ENCODE measurements around the gene CSPG4. TPM values are rescaled to one million over a fixed set of nuclear protein-coding genes. Genes with fewer than 3 reads are reported as not detected.
"Not testable (repeated sequence)": the region's sequence is repeated elsewhere in the genome, so short reads cannot be mapped to it uniquely, and the experiment has no call there.

CSPG4 gene
- total and polyA plus RNA-seq, 2 donors (not counting 1 experiment from before 2014, with no cell fraction given), result 0.03 to 0.15 TPM

- POLR2A ChIA-PET, result no interaction called here
- Histone ChIP-seq H4K20me1 (ENCODE audit: control insufficient read depth, insufficient read depth, low read length, poor library complexity, severe bottlenecking) (no peaks in the 10 kb centered on the region), H3K79me2 (ENCODE audit: control insufficient read depth, insufficient read depth, low read length) (no peaks in the 10 kb centered on the region), H2AFZ (ENCODE audit: insufficient read depth, low read depth, low read length, poor library complexity, severe bottlenecking) (no peak overlapping the region), H3K9ac (ENCODE audit: low read length) (no peak overlapping the region), H3K27ac (ENCODE audit: low read length in 2 of 2) (no peak overlapping the region), H3K4me2 (replicated peaks; ENCODE audit: low read depth, low read length, poor library complexity, severe bottlenecking) (no peak overlapping the region), H3K9me3 (ENCODE audit: control extremely low read depth in 1 of 3, control insufficient read depth in 2 of 3, insufficient read depth in 1 of 3, low read length in 2 of 3) (no peaks in the 10 kb centered on the region), H3K4me1 (ENCODE audit: control insufficient read depth in 2 of 2, insufficient read depth in 2 of 2, low read length in 2 of 2) (peaks cover 5 to 6% of the 10 kb centered on the region in 2 donors), H3K27me3 (replicated peaks in 1 of 4; ENCODE audit: control extremely low read depth in 1 of 4, control insufficient read depth in 3 of 4, insufficient read depth in 4 of 4, low read length in 3 of 4) (peaks cover 0 to 20% (median 9%) of the 10 kb centered on the region in 4 experiments), H3K36me3 (replicated peaks in 1 of 2; ENCODE audit: control extremely low read depth in 1 of 2, control insufficient read depth in 1 of 2, extremely low read depth in 1 of 2, insufficient read depth in 2 of 2, low read length in 1 of 2) (no peaks in the 10 kb centered on the region), H3K4me3 (ENCODE audit: control extremely low read depth in 1 of 5, extremely low read depth in 1 of 5, insufficient read depth in 1 of 5, low read depth in 2 of 5, low read length in 4 of 5) (no peak overlapping the region)
- DNase-seq (no peak), ATAC-seq (ENCODE audit: low read depth) (no peak)
- no peak overlapping the region for H3K4me3 Mint-ChIP-seq
- intact Hi-C loops (cut with micrococcal nuclease), result no loop called here
- WGBS (ENCODE audit: insufficient coverage), result 66% methylated on average over 9 of the region's 9 CpGs
- no peaks in the 10 kb centered on the region for H3K4me1 Mint-ChIP-seq
- no peaks in the 10 kb centered on the region for H3K9me3 Mint-ChIP-seq (ENCODE audit: insufficient read depth)
- TF ChIP-seq EZH2 (IDR thresholded peaks at IDR 0.05; ENCODE audit: borderline replicate concordance, insufficient read depth, low read depth, low read length, poor library complexity, severe bottlenecking) (no peak), CTCF (IDR thresholded peaks at IDR 0.05) (no peak)
- CTCF ChIA-PET, result interaction anchor here (0.8 to 1.4 kb wide), 4 partner anchors 11 to 425 kb away, joined by 3 to 4 read pairs (median 4); a partner anchor contains a TSS
- H3K27me3 Mint-ChIP-seq, result peaks cover 16% of the 10 kb centered on the region
- no peak overlapping the region for H3K27ac Mint-ChIP-seq
Measured at GRCh38 chr15:75713338-75713895, 769 bp upstream of the CSPG4 start.

- DNase-seq; intact Hi-C loops (cut with micrococcal nuclease); H3K36me3 ChIP-seq (replicated peaks in 1 of 2; ENCODE audit: control extremely low read depth in 1 of 2, control insufficient read depth in 1 of 2, extremely low read depth in 1 of 2, insufficient read depth in 2 of 2, low read length in 1 of 2); H3K79me2 ChIP-seq (ENCODE audit: control insufficient read depth, insufficient read depth, low read length); H3K4me1 ChIP-seq (ENCODE audit: control insufficient read depth in 2 of 2, insufficient read depth in 2 of 2, low read length in 2 of 2); H3K27ac Mint-ChIP-seq; CTCF ChIA-PET; H3K4me3 ChIP-seq (ENCODE audit: control extremely low read depth in 1 of 5, extremely low read depth in 1 of 5, insufficient read depth in 1 of 5, low read depth in 2 of 5, low read length in 4 of 5); H4K20me1 ChIP-seq (ENCODE audit: control insufficient read depth, insufficient read depth, low read length, poor library complexity, severe bottlenecking); H3K27ac ChIP-seq (ENCODE audit: low read length in 2 of 2); POLR2A ChIA-PET; H3K4me1 Mint-ChIP-seq; H3K9me3 ChIP-seq (ENCODE audit: control extremely low read depth in 1 of 3, control insufficient read depth in 2 of 3, insufficient read depth in 1 of 3, low read length in 2 of 3); H3K4me3 Mint-ChIP-seq; H3K4me2 ChIP-seq (replicated peaks; ENCODE audit: low read depth, low read length, poor library complexity, severe bottlenecking); H3K9me3 Mint-ChIP-seq (ENCODE audit: insufficient read depth); H3K9ac ChIP-seq (ENCODE audit: low read length); H2AFZ ChIP-seq (ENCODE audit: insufficient read depth, low read depth, low read length, poor library complexity, severe bottlenecking); ATAC-seq (ENCODE audit: low read depth): not testable (repeated sequence)
- peaks cover 16% of the 10 kb centered on the region for H3K27me3 Mint-ChIP-seq
- 89% methylated on average over 5 of the region's 7 CpGs for WGBS (ENCODE audit: insufficient coverage)
- H3K27me3 ChIP-seq (replicated peaks in 1 of 4; ENCODE audit: control extremely low read depth in 1 of 4, control insufficient read depth in 3 of 4, insufficient read depth in 4 of 4, low read length in 3 of 4), result peaks cover 0 to 20% (median 9%) of the 10 kb centered on the region in 4 experiments
Measured at GRCh38 chr15:75711495-75711894, 1.2 kb downstream of the CSPG4 start.

GRCh38 chr15:75710874-75711273, 1.8 kb downstream of the CSPG4 start:
- H3K9me3 Mint-ChIP-seq (ENCODE audit: insufficient read depth); H3K9me3 ChIP-seq (ENCODE audit: control extremely low read depth in 1 of 3, control insufficient read depth in 2 of 3, insufficient read depth in 1 of 3, low read length in 2 of 3); H3K36me3 ChIP-seq (replicated peaks in 1 of 2; ENCODE audit: control extremely low read depth in 1 of 2, control insufficient read depth in 1 of 2, extremely low read depth in 1 of 2, insufficient read depth in 2 of 2, low read length in 1 of 2); CTCF ChIA-PET; H3K4me3 ChIP-seq (ENCODE audit: control extremely low read depth in 1 of 5, extremely low read depth in 1 of 5, insufficient read depth in 1 of 5, low read depth in 2 of 5, low read length in 4 of 5); H3K9ac ChIP-seq (ENCODE audit: low read length); H3K4me2 ChIP-seq (replicated peaks; ENCODE audit: low read depth, low read length, poor library complexity, severe bottlenecking); H3K4me1 ChIP-seq (ENCODE audit: control insufficient read depth in 2 of 2, insufficient read depth in 2 of 2, low read length in 2 of 2); H3K79me2 ChIP-seq (ENCODE audit: control insufficient read depth, insufficient read depth, low read length); DNase-seq; H4K20me1 ChIP-seq (ENCODE audit: control insufficient read depth, insufficient read depth, low read length, poor library complexity, severe bottlenecking); H2AFZ ChIP-seq (ENCODE audit: insufficient read depth, low read depth, low read length, poor library complexity, severe bottlenecking); H3K27ac Mint-ChIP-seq; ATAC-seq (ENCODE audit: low read depth); POLR2A ChIA-PET; intact Hi-C loops (cut with micrococcal nuclease); H3K4me3 Mint-ChIP-seq; H3K27ac ChIP-seq (ENCODE audit: low read length in 2 of 2); H3K4me1 Mint-ChIP-seq: not testable (repeated sequence)
- peaks cover 0 to 20% (median 9%) of the 10 kb centered on the region in 4 experiments for H3K27me3 ChIP-seq (replicated peaks in 1 of 4; ENCODE audit: control extremely low read depth in 1 of 4, control insufficient read depth in 3 of 4, insufficient read depth in 4 of 4, low read length in 3 of 4)
- no CpG with 5 or more reads among the region's 5 CpGs for WGBS (ENCODE audit: insufficient coverage)
- peaks cover 16% of the 10 kb centered on the region for H3K27me3 Mint-ChIP-seq
